Stimulated activated CD4-positive, alpha-beta T cell treated with anti-CD3 and anti-CD28 coated beads, Interleukin-15, amount 100 ng/mL, for 48 hours (primary cell): ENCODE measurements around the gene AMH.

Source experiments
- DNase-seq, 2 donors: peaks; one replicate each; pipeline ENCODE4 v3.0.0-alpha.2; 2020; ENCODE audit warnings: low read depth in 2 of 2

The AMH gene

DNA sequence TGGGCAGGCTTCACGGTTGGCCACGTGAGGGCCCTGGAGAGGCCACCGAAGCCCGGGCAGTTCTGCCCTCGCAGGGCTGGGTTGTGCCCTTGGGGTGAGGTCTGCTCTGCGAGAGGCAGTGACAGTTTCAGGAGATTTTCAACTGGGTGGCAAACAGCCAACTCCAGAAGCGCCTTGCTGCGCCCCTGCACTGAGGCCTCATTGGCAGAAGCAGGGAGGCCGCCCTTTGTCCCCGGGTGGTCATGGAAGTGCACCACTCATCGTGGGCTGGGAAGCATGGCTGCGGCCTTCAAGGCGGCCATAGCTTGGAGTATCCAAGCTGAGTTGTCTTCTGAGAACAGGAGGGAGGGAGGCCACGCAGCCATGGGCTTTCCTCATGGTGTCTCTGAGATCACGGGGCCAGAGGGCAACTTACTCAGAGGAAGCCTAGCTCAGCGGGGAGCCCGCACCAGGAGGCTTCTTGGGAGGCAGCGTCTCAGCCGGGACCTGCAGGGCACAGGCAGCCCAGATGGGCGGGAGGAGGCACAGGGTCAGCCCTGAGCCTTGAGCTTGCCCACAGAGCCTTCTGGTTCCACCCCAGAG is 27.8 kb upstream of the AMH start:
- no peak for DNase-seq

DNA sequence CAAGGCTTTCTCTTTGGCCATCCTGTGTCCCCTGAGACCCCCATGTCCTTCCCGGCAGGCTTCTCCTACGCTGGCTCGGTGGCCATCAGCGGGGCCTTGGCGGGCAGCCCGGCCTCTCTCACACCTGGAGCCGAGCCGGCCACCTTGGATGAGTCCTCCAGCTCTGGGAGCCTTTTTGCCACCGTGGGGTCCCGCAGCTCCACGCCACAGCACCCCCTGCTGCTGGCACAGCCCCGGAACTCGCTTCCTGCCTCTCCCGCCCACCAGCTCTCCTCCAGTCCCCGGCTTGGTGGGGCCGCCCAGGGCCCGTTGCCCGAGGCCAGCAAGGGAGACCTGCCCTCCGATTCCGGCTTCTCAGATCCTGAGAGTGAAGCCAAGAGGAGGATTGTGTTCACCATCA is 27.2 kb upstream of the AMH start:
- DNase-seq: no peak

DNA sequence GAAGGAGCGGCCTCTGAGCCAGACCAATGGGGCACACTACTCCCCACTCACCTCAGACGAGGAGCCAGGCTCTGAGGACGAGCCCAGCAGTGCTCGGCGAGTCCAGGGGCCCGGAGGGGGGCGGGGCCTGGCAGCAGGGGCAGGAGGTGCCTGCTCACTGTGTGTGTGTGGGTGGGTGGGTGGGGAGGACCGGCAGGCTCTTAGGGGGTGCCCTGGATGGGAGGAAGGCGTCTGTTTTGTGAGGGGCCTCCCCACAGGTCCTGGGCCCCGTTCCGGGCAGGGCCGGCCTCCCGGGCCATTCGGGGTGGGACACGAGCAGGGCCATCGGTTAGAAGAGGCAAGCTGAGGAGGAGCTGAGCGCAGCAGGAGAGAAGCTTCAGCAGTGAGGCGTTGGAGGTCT is 25.7 kb upstream of the AMH start:
- no peak for DNase-seq

DNA sequence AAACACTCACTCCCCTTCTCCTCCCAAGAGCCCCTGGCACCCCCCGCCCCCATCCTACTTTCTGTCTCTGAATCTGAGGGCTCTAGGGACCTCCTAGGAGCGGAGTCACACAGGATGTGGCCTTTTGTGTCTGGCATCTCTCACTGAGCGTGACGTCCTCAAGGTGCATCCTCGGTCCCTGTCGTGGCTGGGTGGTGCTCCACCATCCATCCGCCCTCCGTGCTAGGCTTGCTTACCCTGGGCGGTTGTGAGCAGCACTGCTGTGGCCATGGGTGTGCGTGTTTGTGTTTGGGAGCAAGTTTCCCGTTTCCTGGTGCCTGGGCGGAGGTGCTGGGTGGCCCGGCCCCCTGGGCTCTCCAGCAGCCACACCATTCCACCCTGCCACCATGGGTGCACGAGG is 25.2 kb upstream of the AMH start:
- no peak for DNase-seq

DNA sequence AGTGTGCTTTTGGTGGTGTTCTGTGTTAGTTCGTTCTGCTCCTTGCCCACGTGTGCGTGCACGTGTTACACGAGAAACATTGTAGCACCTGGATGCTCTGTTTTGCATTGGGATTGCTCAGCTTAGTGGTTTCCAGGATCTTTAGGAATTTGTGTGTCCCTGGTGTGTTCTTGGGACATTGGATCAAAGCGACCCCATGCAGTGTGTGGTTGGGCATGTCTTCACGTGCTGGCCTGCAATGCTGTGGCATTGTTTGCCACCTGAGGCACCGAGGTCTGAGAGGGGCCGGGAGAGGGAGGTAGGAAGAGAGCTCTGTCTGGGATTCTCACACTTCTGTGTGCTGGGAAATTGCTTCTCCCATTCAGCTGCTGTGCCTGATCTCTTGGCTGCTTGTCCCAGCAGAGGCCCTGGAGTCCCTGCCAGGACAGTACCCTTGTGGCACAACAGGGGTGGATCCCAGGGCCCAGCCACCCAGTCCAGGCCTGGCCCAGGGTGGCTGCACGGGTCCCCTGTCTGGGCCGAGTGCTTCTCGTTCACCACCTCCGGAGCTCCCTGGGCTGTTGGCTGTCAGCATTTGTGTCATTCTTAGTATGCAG is 24.3 kb upstream of the AMH start:
- no peak for DNase-seq

DNA sequence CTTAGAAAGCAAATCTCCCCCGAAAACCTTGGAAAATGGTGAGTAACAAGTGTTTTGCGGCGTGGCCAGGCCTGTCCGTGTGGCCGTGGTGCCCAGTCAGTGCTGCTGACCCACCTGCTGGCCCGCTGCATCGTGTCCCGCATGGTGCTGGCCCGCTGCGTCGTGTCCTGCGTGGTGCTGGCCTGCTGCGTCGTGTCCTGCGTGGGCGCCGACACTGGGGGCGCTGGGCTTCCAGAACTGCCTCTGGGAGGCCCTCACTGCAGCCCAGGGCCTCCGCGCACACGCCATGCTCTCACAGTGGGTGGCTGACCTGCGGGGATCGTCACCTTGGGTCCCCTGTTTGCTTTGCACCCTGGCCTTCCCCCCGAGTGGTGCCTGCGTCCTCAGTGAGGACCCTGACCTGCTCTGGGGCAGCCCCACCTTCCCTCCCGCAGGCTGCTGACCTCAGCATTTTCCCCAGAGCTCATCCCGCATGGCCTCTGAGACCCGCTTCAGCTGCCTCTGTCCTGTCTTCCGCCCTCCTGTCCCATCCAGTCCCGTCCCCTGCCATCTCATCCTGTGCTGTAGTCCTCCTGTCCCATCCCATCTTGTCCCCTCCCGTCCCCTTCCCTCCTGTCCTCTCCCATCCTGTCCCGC is 23.6 kb upstream of the AMH start:
- no peak for DNase-seq

DNA sequence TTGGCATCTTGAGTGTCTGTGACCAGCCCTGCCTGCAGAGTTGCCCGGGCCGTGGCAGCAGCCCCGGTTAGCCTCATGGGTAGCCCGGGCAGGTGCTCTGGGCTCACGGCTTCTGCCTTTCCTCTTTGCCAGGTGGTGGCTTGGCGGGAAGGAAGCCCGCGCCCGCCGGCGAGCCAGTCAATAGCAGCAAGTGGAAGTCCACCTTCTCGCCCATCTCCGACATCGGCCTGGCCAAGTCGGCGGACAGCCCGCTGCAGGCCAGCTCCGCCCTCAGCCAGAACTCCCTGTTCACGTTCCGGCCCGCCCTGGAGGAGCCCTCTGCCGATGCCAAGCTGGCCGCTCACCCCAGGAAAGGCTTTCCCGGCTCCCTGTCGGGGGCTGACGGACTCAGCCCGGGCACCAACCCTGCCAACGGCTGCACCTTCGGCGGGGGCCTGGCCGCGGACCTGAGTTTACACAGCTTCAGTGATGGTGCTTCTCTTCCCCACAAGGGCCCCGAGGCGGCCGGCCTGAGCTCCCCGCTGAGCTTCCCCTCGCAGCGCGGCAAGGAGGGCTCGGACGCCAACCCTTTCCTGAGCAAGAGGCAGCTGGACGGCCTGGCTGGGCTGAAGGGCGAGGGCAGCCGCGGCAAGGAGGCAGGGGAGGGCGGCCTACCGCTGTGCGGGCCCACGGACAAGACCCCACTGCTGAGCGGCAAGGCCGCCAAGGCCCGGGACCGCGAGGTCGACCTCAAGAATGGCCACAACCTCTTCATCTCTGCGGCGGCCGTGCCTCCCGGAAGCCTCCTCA is 22.9 kb upstream of the AMH start:
- no peak for DNase-seq

DNA sequence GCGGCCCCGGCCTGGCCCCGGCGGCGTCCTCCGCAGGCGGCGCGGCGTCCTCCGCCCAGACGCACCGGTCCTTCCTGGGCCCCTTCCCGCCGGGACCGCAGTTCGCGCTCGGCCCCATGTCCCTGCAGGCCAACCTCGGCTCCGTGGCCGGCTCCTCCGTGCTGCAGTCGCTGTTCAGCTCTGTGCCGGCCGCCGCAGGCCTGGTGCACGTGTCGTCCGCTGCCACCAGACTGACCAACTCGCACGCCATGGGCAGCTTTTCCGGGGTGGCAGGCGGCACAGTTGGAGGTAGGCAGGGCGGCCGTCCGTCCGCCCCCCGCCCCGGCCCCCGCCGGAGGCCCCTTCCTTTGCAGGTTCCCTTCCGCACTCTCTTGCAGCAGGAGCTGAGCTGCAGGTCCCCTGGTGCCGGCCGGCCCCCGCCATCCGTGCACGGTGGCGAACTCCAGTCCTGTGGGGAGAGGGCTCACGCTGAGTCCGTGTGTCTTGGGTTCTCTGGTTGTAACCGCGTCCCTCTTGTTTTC is 22.2 kb upstream of the AMH start:
- no peak for DNase-seq

DNA sequence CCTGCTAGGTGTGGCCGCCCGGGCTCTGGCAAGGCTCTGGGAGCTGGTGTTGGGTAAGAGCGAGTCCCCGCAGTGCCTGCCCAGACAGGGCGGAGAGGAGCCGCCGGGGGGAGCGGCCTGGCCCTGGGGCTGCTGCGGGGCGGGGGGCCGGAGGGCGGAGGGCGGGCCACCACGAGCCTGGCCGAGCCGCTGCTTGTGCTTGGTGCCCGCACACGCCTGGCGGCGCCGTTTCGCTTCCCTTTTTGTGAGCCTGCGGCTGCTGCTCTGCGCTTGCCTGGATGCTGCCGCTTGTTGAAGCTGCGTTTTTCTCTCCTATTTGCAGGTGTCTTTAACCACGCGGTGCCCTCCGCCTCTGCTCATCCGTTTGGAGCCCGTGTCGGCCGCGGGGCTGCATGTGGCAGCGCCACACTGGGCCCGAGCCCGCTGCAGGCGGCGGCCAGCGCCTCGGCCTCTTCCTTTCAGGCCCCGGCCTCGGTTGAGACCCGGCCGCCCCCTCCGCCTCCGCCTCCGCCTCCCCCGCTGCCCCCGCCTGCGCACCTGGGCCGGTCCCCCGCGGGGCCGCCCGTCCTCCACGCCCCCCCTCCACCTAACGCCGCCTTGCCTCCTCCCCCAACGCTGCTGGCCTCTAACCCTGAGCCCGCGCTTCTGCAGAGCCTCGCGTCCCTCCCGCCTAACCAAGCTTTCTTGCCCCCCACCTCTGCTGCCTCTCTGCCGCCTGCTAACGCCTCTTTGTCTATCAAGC is 21.5 kb upstream of the AMH start:
- no peak for DNase-seq

DNA sequence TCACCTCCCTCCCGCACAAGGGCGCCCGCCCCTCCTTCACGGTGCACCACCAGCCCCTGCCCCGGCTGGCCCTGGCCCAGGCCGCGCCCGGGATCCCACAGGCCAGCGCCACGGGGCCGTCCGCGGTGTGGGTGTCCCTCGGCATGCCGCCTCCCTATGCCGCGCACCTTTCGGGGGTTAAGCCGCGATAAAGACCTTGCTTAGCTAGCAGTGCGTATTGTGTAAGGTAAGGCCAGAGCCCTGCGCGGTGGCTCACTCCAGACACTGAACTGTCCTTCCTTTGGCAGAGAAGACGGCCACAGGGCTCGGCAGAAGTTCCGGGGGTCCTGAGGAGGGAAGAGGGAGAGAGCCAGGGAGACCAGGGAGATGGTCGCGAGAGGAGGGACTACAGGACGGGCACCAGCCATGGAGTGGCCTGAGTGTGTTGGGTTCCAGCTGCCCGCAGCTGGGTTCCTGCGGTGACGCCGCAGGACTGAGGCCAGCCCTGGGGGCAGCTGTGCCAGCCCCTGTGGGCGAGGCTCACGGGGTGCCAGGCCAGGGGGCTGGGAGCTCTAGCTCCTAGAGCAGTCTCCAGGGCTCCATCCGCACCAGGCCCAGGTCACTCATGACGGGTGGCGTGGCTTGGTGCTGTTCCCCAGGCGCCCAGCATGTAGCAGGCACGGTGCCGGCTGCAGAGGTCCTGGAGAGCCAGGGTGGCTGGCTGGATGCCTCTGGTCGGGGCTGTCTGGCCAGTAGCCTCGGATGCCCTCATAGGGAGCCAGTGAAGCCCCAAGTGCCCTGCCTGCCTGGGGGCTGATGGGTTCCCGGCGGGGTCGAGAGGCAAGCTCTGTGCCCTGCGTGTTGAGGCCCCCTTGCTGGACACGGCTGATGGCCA is 20.7 kb upstream of the AMH start:
- no peak for DNase-seq

DNA sequence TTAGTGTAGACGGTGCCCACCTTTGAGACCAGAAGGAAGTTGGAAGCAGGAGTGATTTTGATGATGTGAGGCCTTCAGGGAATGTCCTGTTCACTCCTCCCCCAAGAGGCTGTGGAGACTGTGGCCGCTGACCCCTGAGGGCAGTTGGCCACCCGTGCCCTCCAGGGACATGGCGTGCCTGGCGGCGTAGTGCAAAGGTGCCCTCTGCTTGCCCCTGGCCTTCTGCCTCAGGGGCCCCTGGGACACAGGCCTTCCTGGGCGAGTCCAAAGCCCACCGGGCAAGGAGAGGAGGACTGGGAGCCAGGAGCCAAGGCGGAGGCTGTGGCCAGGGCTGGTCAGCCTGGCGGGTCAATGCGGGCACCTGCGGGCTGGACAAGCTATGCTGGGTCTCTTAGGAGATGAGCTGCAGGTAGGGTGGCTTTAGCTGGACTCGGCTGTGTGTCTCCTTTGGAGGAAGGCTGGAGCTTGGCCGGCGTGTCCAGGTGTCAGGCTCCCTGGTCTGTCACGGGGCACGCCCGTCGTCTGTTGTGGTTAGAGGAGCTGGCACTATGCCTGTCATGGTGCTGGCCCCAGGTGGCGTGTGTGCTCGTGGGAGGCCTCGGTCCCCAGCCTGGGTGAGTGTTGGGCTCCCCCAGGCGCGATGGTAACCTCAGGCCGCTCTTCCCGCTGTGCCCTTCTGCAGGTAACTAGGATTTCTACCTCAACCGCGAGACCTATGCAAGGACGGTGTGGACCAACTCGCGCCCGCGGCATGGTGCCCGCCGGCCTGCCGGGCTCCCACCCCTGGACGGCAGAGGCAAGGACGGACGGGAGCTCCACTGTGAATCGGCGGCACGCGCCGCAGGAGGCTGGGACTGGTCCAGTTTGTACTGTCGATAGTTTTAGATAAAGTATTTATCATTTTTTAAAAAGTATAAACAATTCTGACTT is 19.8 kb upstream of the AMH start:
- DNase-seq: no peak

DNA sequence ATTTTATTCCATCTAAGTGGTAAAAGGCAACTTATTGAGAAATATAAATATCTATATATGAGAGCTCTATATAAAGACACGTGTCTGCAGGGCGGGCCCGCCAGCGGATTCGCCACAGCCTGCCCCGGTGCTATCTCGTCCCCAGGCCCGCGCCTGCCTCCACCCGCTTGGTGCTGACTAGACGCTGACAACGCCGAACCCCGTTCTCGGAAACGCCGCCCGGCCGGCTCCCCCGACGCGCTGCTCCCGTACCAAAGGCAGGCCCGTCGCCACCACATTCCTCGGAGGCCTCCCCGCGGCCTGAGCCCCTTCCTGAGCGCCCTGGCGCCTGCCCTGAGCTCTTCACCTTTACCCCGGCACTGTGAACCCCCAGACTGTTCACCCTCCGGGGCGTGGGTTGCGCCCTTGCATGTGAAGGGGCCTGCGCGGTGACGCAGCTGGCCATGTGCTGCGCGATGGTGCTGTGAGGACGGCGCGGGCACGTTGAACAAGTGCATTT is 19.0 kb upstream of the AMH start:
- DNase-seq: no peak

DNA sequence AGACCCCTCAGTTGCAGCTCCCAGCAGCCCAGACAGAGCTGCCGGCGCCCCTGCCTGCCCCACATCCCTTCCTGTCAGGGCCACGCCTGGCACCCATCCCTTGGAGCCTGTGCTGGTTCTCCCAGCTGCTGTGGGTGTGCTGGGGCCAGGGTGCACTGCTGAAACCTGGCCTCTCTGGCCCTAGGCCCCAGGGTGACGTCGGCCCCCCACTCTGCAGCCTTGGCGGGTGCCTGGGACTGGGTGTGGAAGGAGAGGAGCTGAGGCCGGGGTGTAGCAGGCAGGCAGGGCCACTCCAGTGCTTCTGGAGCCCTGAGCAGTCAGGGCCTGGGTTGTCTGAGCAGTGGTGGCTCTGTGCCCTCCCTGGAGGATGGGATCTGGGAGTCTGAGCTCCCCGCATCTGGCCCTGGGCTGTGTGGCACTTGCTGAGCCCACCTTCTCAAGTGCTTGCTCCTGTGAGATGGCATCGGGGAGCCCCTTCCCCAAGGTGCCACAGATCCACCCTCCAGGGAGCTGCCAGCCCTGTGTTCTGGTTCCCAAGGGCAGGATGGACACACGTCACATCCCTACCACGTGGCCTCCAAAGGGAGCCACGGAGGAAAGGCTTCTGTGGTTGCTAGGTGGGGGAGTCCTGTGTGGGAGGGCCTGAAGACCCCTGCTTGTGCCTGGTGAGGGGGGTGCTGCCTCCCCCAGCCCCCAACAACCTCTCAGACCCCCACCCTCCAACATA is 18.2 kb upstream of the AMH start:
- DNase-seq: no peak

DNA sequence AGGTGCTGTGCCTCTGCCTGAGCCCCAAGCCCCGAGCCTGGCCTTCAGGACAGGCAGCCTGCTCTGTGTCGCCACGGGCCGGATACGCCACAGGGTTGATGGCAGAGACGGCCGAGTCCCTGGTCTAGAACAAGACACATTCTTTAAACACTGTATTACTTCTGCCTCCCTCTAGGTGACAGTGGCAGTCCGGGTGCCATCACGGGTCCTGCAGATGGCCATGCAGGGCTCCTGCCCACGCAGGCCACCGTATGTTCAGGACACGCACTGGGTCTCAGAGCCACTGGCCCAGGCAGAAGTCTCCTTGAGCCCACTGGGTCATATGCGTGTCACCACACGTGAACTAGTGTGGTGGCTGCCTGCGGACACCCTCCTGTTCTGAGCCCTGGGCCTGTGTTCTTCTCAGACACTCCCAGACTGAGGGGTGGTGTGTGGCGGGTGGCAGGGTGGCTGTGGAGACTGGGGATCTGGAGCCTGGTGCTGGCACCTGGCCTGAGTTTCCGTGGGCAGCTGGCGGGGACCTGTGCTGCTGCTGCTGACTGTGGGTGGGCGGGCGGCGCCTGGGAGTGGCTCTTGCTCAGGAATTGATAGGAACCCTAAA is 17.4 kb upstream of the AMH start:
- no peak for DNase-seq

DNA sequence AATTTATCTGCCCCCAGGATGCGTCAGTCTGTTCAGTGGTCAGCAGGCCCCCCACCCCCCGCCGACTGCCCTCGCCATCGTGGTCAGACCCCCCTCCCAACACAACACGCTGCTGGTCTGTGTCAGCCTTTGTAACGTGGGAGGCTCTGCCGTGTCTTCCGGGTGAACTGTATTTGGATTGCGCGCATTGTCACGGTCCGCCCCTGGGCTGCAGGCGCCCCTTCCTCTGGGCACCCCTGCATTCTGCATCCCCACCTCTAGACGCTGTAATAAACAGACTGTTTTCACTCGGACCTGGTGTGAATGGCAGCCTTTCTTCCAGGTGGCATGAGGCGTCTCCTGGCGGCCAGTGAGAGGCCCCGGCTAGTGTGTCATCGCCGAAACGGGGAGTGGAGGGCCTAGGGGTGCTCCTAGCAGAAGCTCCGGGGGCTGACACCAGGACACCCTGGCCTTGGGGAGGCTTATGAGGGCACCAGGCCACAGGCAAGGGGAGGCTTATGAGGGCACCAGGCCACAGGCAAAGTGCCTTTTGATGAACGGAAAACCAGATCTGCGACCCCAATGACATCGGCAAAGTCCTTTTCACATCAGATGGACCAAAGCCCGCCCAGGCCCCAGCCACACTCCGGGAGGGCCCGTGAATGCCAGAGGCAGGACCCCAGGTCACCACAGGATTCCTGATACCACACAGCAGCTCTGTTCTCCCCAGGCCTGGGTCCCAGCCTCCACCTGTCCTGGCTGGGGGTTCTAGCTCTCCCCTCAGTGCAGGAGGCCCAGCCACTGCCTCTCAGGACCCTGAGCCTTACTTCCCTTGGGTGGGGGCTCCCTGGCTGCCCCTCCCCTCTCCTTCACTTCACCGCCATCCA is 16.6 kb upstream of the AMH start:
- DNase-seq: no peak

DNA sequence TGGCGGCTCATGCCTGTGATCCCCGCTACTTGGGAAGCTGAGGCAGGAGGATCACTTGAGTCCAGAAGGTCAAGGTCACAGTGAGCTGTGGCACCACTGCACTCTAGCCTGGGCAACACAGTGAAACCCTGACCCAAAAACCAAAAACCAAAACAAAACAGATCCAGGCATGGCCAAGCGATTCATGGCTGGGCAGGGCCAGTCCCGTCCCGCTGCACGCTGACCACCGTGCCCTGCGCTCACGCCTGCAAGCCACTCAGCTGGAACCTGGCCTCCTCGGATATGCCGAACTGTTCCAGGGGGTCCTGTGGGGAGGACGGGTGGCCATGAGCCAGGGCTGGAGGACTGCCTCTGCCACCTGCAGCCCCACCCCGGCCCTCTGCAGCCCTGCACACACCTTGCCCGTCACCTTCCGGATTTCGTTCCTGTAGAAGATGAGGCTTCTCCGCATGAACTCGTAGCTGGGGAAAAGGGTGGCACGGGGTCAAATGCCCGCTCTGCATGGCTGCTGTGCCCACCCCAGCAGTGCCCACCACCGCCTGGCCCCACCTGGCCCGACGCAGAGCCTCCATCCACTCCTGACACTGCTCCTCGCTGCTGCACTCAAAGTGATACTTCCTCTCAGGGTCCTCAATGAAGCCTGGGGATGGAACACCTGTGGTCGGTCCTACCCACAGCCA is 15.4 kb upstream of the AMH start:
- DNase-seq: no peak

DNA sequence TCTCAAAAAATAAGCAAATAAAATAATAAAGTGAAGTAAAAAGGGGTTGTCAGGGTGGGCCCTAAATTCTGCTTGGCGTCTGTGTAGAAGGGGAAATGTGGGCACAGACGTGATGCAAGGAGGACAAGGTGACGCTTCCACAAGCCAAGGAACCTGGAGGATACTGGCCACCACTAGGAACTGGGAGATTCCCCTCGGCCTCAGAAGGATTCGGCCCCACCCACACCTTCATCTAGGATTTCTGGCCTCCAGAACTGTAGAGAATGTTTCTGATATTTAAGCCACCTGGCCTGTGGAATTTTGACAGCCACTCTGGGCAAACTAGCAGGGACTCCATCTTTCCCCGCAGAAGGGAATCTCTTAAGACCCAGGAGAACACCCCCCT is 14.1 kb upstream of the AMH start:
- no peak for DNase-seq
